Motor neuron (in vitro differentiated cells): ENCODE measurements around the gene SUMO4. TPM values are rescaled to one million over a fixed set of nuclear protein-coding genes. Genes with fewer than 3 reads are reported as not detected.

Experiments used
- ATAC-seq, 8 experiments: fragments of 200-7000 bp; cut with Tn5 transposase; replicated peaks in 6 of 8; 2 replicates each; pipeline ENCODE4 v1.8.0; 2021; ENCODE audit warnings: mild to moderate bottlenecking in 8 of 8, moderate library complexity in 8 of 8
- H3K27ac ChIP-seq, 2 donors: fragments of 250-450 bp; sonication (Bioruptor Pico); 2 replicates each; pipeline ENCODE4 v1.9.0; 2021; ENCODE audit warnings: antibody characterized with exemption in 2 of 2, mild to moderate bottlenecking in 2 of 2, moderate library complexity in 1 of 2
- H3K4me1 ChIP-seq, 2 donors: fragments of 250-450 bp; sonication (Bioruptor Pico); replicated peaks in 1 of 2; 2 replicates each; pipeline ENCODE4 v1.6.1; 2021; ENCODE audit warnings: antibody characterized with exemption in 2 of 2, mild to moderate bottlenecking in 2 of 2, moderate library complexity in 1 of 2
- H3K4me3 ChIP-seq, 5 donors: fragments of 250-450 bp; sonication (Bioruptor Pico); 2 replicates each; pipeline ENCODE4 v1.9.0; 2021; ENCODE audit warnings: antibody characterized with exemption in 5 of 5, mild to moderate bottlenecking in 5 of 5, moderate library complexity in 4 of 5
- WGBS, 10 experiments: fragments of 450-650 bp; shearing (Covaris generic); methylation state at CpG; one replicate each; pipeline ENCODE4 v1.0.0; 2022; 5-methylcytosine and 5-hydroxymethylcytosine counted together
- in situ Hi-C, 9 experiments: fragments of 400-800 bp; cut with MboI; loops; one replicate each; pipeline ENCODE4 v1.15.0; 2021; ENCODE audit warnings: low sequenced_read_pairs in 9 of 9, low pct_unique_long_range_greater_than_20kb in 2 of 9; ENCODE audit not compliant: unreplicated experiment in 9 of 9
- total RNA-seq, 8 experiments: library from RNA; unstranded; fragments of 300-600 nt; gene quantifications; 2 replicates each; pipeline versions ENCODE4 v1.2.3 to v1.2.4, GENCODE V29; 2022

SUMO4 gene
- total RNA-seq, 8 experiments from 2014 or later = 0.92 to 5.4 (median 1.8) TPM

DNA sequence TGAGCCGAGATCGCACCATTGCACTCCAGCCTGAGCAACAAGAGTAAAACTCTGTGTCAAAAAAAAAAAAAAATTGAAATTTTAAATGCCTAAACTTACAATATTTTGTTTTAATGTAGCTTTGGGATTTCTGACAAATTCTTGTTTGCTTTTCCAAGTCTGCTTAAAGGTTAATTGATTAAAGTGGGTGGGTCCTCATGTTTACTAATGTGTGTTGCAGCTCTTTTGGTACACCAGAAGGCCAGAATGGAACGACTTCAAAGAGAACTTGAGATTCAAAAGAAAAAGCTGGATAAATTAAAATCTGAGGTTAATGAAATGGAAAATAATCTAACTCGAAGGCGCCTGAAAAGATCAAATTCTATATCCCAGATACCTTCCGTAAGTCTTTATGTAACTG is 2.7 kb upstream of the SUMO4 start:
- in situ Hi-C loops = no loop called here
- no peaks in the 10 kb centered on the region for H3K4me1 ChIP-seq
- H3K4me3 ChIP-seq = no peak overlapping the region
- no peak for ATAC-seq
- WGBS, 10 experiments = 86 to 97% (median 95%) methylated on average over 3 to 6 of the region's 6 CpGs
- H3K27ac ChIP-seq = no peak overlapping the region

DNA sequence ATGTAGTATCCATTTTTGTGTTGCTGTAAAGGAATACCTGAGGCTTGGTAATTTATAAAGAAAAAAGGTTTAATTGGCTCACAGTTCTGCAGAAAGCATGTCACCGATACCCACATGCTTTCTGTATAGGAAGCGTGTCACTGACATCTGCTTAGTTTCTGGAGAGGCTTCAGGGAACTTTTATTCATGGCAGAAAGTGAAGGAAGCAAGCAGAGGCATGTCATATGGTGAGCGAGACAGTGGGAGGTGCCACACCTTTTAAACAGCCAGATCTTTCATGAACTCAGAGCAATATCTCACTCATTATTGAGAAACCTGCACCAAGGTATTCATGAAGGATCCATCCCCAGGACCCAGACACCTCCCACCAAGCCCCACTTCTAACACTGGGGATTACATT is 3.5 kb downstream of the SUMO4 start:
- in situ Hi-C loops = no loop called here
- WGBS, 10 experiments = 88 to 100% (median 98%) methylated on average over 1 to 3 of the region's 3 CpGs; no CpG with 5 or more reads in 2 of the 10 experiments

DNA sequence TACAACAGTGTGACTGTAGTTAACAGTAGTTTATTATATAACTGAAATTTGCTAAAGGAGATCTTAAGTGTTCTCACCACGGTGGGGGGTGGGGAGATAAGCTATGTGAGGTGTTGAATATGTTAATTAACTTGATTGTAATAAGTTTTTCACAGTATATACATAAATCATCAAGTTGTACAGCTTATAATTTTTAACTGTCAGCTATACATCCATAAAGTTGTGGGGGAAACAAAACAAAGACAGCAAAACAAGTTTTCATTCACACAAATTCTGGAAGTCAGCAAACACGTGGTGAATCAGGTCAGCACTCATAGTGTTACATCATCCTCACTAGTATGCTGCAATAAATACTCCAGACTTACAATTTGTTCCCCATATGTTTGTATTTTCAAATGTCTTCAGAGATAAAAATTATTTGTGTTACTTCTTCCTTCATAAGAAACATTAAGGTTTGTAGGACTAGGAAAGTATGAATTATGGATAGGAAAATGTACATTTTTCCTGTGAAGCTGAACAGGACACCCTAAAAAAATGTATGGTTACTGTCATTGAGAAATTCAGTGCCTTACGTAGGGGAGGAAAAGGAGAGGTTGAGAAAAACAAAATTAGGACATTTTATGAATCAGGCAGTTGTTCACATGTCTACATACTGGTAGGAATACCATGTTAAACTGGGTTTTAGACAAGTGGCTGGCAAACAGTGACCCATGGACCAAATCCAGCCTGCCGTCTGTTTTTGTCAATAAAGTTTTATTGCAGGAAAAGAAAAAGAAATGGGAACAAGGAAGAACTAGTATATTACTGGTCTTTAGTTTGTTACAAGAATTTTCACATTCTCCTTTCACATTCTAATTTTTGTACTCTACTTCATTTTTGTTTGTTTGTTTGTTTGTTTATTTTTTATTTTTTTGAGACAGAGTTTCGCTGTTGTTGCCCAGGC is 6.0 kb downstream of the SUMO4 start:
- Histone ChIP-seq H3K4me1 (no peaks in the 10 kb centered on the region), H3K27ac (no peak overlapping the region), H3K4me3 (no peak overlapping the region)
- peak in 3 of 8 experiments; percentile 20 to 39 (median 29) for ATAC-seq
- WGBS, 10 experiments = 47 to 100% (median 88%) methylated on average over 3 to 5 of the region's 5 CpGs
- in situ Hi-C loops = no loop called here

More for the DNA sequence above, 3.5 kb downstream of the SUMO4 start:
- Histone ChIP-seq H3K4me1 (no peaks in the 10 kb centered on the region), H3K4me3 (no peak overlapping the region), H3K27ac (no peak overlapping the region)
- peak in 1 of 8 experiments; percentile 26 for ATAC-seq

DNA sequence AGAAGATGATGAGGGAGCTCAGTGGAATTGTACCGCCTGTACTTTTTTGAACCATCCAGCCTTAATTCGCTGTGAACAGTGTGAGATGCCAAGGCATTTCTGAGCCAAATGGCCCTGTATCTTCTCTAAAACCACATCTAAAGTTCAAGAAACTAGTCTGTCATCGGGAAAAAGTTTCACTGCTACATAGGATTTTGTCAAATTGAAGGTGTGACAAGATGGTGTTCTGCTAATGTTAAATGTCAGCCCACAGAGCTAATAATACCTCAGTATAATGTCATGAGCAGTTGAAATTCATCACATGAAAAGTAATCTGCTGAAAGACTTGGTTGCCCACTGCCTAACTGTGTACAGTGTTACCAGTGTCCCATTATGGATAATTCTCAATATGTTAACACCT is 9.6 kb downstream of the SUMO4 start:
- WGBS, 10 experiments = 83 to 100% (median 100%) methylated on average over 1 to 3 of the region's 3 CpGs; no CpG with 5 or more reads in 2 of the 10 experiments
- Histone ChIP-seq H3K4me1 (no peaks in the 10 kb centered on the region), H3K27ac (no peak overlapping the region), H3K4me3 (no peak overlapping the region)
- in situ Hi-C loops = no loop called here
- no peak for ATAC-seq

DNA sequence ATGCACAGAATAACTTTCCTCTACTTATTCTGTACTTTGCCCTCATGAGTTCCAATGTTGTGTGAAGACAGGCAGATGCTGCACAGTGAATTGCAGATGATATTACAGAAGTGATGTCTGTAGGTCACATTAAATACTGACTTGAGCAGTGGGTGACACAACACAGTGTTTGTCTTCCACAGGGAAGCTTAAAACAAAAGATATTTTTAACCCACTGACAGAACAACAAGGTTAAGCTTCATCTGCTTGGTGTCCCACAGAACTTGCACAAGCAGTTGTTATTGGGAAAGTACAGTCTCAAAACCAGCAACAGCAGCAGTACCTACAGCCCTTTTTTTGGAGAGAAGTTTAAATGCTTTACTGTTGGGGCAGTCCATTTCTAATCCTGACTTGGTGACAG is 10.5 kb downstream of the SUMO4 start:
- no peak for ATAC-seq
- H3K4me3 ChIP-seq = no peak overlapping the region
- no peaks in the 10 kb centered on the region for H3K4me1 ChIP-seq
- in situ Hi-C loops = no loop called here
- no peak overlapping the region for H3K27ac ChIP-seq

DNA sequence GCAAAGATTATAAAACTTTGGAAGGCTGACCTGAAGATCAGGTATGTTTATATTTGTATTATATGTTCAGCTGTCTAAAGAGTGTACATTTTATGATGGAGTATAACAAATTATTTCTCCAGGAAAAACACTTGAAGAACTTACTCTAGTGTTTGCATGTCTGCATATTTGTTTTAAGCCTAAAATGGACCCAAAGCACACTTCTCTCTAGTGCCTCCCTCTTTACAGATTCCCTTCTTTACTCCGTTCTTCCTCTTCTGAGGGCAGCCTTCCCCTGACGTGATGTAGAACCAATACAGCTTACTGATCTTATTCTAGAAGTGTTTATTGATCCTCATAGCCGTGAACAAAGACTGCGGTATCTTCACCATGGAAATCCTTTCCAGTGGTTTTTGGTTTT is 13.9 kb downstream of the SUMO4 start:
- no peak overlapping the region for H3K27ac ChIP-seq
- no peaks in the 10 kb centered on the region for H3K4me1 ChIP-seq
- WGBS, 10 experiments = 80 to 100% (median 95%) methylated on average over 2 to 4 of the region's 4 CpGs; no CpG with 5 or more reads in 4 of the 10 experiments
- ATAC-seq = no peak
- H3K4me3 ChIP-seq = no peak overlapping the region
- in situ Hi-C loops = no loop called here

DNA sequence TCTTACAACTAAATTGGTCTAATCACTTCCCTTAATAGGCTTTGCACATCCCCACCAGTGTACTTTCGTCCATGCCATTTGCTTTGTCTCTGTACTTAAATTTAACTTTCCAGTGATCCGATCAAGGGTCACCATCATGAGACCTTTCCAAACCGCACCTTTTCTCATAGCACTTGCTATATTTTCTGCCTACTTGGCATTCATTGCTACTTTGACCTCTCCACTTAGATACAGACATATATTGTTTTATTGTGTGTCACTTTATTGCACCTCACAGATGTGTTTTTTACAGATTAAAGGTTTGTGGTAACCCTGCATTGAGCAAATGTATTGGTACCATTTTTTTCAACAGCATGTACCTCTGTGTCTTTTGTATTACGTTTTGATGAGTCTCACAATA is 14.8 kb downstream of the SUMO4 start:
- in situ Hi-C loops = no loop called here
- no peak for ATAC-seq
- Histone ChIP-seq H3K4me1 (no peaks in the 10 kb centered on the region), H3K4me3 (no peak overlapping the region), H3K27ac (no peak overlapping the region)
- WGBS, 10 experiments = 83 to 100% (median 97%) methylated on average over 1 to 4 of the region's 4 CpGs

DNA sequence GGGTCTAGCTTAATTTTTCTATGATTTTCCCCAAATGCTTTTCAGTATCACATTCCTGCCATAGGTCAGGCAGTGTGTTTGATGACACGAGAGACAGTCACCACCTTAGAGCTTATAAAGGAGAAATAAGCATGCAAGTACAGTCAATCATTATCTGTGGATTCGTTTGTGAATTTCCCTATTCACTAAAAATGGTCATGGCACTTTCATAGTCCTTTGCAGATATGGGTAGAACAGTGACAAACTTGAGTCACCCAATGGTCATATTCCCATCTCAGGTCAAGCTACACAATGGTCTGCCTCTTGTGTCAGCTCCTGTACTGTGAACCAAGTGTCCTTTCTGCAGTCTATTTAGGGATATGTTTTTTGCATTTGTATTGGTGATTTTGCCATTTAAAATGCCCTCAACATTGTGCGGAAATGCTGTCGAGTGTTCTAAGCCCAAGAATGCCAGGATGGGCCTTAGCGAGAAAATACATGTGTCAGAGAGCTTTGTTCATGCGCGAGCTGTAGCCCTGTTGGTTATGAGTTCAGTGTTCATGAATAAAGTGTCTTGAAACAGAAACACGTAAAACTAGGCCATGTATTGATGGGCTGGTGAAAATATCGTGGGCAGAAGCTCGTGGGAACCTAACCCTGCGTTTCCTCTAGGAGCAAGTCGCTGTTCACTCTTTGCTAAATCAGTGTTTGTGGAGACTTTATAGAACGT is 19.8 kb downstream of the SUMO4 start:
- peaks cover 2 to 10% of the 10 kb centered on the region in 2 donors for H3K4me1 ChIP-seq
- in situ Hi-C loops = loop anchor here in 2 of 9 experiments (10.0 kb wide), 1 partner anchor 335 kb away; no protein-coding TSS in a partner anchor
- no peak overlapping the region for H3K27ac ChIP-seq
- H3K4me3 ChIP-seq = no peak overlapping the region
- 73 to 100% (median 90%) methylated on average over 1 to 13 of the region's 13 CpGs for WGBS, 10 experiments
- ATAC-seq = no peak

DNA sequence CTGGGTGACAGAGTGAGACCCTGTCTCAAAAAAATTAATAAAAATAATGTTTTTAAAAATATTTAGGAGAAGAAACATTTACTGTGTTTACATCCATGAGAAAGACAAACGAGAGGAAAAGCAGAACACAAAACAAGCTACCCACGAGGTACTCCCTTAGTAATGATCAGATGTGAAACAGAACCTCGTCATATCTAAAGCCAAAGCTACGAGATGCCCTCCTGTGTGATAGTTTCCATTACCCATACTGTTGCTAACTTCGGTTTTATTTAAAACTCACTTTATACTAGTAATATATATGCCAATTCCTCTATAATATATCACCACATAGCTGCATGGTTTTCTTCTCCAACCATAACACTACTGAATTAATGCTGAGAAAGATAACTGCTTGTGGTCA is 21.1 kb downstream of the SUMO4 start:
- WGBS, 10 experiments = 33 to 91% (median 79%) methylated on average over 1 to 5 of the region's 5 CpGs
- Histone ChIP-seq H3K4me3 (no peak overlapping the region), H3K27ac (no peak overlapping the region), H3K4me1 (peaks cover 2 to 10% of the 10 kb centered on the region in 2 donors)
- in situ Hi-C loops = loop anchor here in 2 of 9 experiments (10.0 kb wide), 1 partner anchor 336 kb away; no protein-coding TSS in a partner anchor
- no peak for ATAC-seq

DNA sequence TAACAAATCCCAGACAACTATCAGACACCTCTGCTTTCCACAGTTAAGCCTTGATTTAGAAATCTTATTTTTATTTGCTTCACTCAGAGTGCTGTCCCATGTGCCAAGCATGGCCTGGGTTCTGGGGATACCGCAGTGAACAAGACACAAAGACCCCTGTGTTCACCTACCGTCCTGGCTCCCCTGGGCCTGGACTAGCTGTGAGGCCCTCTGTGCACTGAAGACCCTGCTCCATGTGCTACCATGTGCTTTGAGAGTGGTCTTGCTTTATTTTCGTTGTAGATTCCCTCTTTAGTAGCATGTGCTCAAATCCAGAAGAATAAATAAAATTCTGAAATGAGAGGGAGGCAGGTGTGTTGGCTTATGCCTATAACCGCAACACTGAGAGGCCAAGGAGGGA is 22.5 kb downstream of the SUMO4 start:
- in situ Hi-C loops = loop anchor here in 2 of 9 experiments (10.0 kb wide), 1 partner anchor 338 kb away; no protein-coding TSS in a partner anchor

DNA sequence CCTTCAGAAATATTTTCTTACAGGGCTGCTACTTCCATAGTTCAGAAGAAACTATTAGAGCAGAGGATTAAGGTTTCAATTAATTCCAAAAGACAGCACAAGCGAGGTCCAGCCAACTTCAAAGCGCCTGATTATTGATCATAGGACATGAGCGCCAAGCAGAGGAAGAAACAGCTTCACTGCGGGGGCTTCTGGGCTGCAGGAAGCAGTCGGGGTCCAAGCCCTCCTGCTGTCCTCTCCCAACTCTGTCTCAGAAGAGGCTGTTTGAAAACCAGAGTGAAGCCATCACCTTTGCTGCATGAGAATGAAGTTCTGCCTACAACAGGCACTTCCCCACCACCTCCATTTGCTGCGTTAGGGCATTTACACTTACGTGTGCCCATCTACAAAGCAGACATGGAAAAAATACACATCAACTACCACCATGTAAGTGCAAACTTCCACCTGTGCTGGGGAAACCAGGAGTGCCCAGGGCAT is 23.9 kb downstream of the SUMO4 start:
- peaks cover 2 to 10% of the 10 kb centered on the region in 2 donors for H3K4me1 ChIP-seq
- in situ Hi-C loops = loop anchor here in 2 of 9 experiments (10.0 kb wide), 1 partner anchor 339 kb away; no protein-coding TSS in a partner anchor
- 23 to 81% (median 60%) methylated on average over 1 to 6 of the region's 7 CpGs; no CpG with 5 or more reads in 1 of the 10 experiments for WGBS, 10 experiments
- ATAC-seq = peak in 5 of 8 experiments; percentile 9 to 28 (median 16)
- H3K4me3 ChIP-seq = no peak overlapping the region
- H3K27ac ChIP-seq = no peak overlapping the region

More for the DNA sequence above, 22.5 kb downstream of the SUMO4 start:
- Histone ChIP-seq H3K27ac (no peak overlapping the region), H3K4me1 (peaks cover 2 to 10% of the 10 kb centered on the region in 2 donors), H3K4me3 (no peak overlapping the region)
- ATAC-seq = no peak
- WGBS, 10 experiments = 90 to 100% (median 92%) methylated on average over 1 to 4 of the region's 4 CpGs; no CpG with 5 or more reads in 3 of the 10 experiments

DNA sequence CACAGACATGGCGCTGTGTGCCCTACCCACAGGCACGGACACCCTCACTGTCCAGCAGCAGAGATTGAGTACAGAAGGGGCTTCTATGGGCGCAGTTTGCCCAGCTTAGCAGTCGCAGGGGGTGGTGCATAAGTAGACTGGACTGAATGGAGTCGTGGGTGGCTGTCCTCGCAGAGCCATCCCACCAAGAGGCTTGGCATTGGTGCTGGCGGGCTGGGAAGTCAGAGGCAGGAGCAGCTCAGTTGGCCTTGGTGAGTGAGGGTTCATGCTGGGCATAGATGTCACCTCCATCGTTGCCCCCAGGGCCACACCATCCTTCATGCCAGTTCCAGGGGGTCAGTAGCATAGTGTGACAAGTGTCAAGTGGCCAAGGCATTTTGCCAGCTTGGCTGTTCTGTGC is 25.2 kb downstream of the SUMO4 start:
- ATAC-seq = no peak
- in situ Hi-C loops = loop anchor here in 7 of 9 experiments (10.0 to 25.0 kb wide), 3 partner anchors 338 to 388 kb away; no protein-coding TSS in a partner anchor
- Histone ChIP-seq H3K4me3 (no peak overlapping the region), H3K4me1 (peaks cover 2 to 10% of the 10 kb centered on the region in 2 donors), H3K27ac (no peak overlapping the region)
- WGBS, 10 experiments = 67 to 100% (median 91%) methylated on average over 1 to 5 of the region's 8 CpGs; no CpG with 5 or more reads in 5 of the 10 experiments

DNA sequence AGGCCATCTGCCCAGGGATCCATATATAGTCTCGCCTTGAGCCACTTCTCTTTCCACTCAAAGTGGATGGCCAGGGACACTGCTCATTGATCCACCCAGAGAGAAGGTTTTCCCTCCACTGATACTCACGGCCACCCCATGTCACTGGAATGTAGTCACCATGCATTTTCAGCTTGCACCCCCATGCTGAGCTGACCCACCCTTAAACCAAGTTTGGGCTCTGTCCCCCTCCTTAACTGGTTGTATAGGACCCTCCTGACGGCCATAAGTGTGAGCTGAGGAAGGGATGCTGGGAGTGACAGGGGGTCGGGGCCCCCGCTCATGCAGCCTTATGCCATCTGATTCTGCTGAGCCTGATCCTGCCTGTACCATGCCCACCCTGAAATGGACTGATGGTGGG is 25.7 kb downstream of the SUMO4 start:
- peaks cover 2 to 10% of the 10 kb centered on the region in 2 donors for H3K4me1 ChIP-seq

More for the DNA sequence above, 25.7 kb downstream of the SUMO4 start:
- WGBS, 10 experiments = 90 to 100% (median 100%) methylated on average over 1 to 3 of the region's 5 CpGs; no CpG with 5 or more reads in 7 of the 10 experiments
- no peak for ATAC-seq
- in situ Hi-C loops = loop anchor here in 7 of 9 experiments (10.0 to 25.0 kb wide), 3 partner anchors 338 to 388 kb away; no protein-coding TSS in a partner anchor
- H3K27ac ChIP-seq = no peak overlapping the region
- H3K4me3 ChIP-seq = no peak overlapping the region
